COLO668 (cell line): ENCODE results near the gene FKBP2.
"Not testable (repeated sequence)": the region's sequence is repeated elsewhere in the genome, so short reads cannot be mapped to it uniquely, and the experiment has no call there.

ENCODE experiments used
- DNase-seq: peaks from one replicate; lab custom pipeline; 2025; ENCODE audit not compliant: unreplicated experiment; lab: John Stamatoyannopoulos, UW

FKBP2 gene

GRCh38 chr11:64233913-64234586 lies 6.8 kb upstream of the FKBP2 start, which contains the start of gene VEGFB:
Gene VEGFB, plus strand, starts transcription at chr11:64234584. Its CDS starts 250 bp downstream, at chr11:64234834.
- DNase-seq: peak; percentile 77

GRCh38 chr11:64234647-64235379 lies 6.1 kb upstream of the FKBP2 start:
- DNase-seq: peak; percentile 84

GRCh38 chr11:64235437-64236161 lies 5.3 kb upstream of the FKBP2 start:
- DNase-seq: peak; percentile 67

- peak; percentile 96 for DNase-seq
Observed at GRCh38 chr11:64237484-64237951, 3.4 kb upstream of the FKBP2 start.

- DNase-seq: peak; percentile 66
Observed at GRCh38 chr11:64238076-64238475, 2.8 kb upstream of the FKBP2 start.

- no peak for DNase-seq
Observed at GRCh38 chr11:64238999-64239398, 1.9 kb upstream of the FKBP2 start.

GRCh38 chr11:64239662-64240434 lies 1.0 kb upstream of the FKBP2 start:
- DNase-seq: peak; percentile 80

GRCh38 chr11:64241241-64241490 lies 271 bp downstream of the FKBP2 start:
- peak; percentile 99 for DNase-seq

- peak; percentile 56 for DNase-seq
Observed at GRCh38 chr11:64241491-64242374, 838 bp downstream of the FKBP2 start.

- no peak for DNase-seq
Observed at GRCh38 chr11:64243236-64243854, 2.5 kb downstream of the FKBP2 start.

GRCh38 chr11:64244107-64244506 lies 3.2 kb downstream of the FKBP2 start:
- DNase-seq: no peak

GRCh38 chr11:64244966-64245365 lies 4.1 kb downstream of the FKBP2 start:
- no peak for DNase-seq

- peak; percentile 84 for DNase-seq
Observed at GRCh38 chr11:64245401-64245796, 4.5 kb downstream of the FKBP2 start.

- peak; percentile 85 for DNase-seq
Observed at GRCh38 chr11:64245797-64246620, 5.1 kb downstream of the FKBP2 start.

GRCh38 chr11:64246621-64246870 lies 5.7 kb downstream of the FKBP2 start:
- not testable (repeated sequence) for DNase-seq

- DNase-seq: peak; percentile 92
Observed at GRCh38 chr11:64246871-64247728, 6.2 kb downstream of the FKBP2 start, which contains the start of gene PPP1R14B. Gene PPP1R14B, minus strand, starts transcription at chr11:64246943. Its CDS starts 270 bp downstream, at chr11:64246673.

- DNase-seq: no peak
Observed at GRCh38 chr11:64247729-64248531, 7.0 kb downstream of the FKBP2 start.
